Measurements from ENCODE around the gene FKBP2. TPM values are rescaled to one million over a fixed set of nuclear protein-coding genes. Genes with fewer than 3 reads are reported as not detected.

FKBP2 gene
- total and polyA plus RNA-seq, 2 of the 4 experiments (the other 2 are of a cell fraction), result 36.2 to 76.4 TPM

DNA sequence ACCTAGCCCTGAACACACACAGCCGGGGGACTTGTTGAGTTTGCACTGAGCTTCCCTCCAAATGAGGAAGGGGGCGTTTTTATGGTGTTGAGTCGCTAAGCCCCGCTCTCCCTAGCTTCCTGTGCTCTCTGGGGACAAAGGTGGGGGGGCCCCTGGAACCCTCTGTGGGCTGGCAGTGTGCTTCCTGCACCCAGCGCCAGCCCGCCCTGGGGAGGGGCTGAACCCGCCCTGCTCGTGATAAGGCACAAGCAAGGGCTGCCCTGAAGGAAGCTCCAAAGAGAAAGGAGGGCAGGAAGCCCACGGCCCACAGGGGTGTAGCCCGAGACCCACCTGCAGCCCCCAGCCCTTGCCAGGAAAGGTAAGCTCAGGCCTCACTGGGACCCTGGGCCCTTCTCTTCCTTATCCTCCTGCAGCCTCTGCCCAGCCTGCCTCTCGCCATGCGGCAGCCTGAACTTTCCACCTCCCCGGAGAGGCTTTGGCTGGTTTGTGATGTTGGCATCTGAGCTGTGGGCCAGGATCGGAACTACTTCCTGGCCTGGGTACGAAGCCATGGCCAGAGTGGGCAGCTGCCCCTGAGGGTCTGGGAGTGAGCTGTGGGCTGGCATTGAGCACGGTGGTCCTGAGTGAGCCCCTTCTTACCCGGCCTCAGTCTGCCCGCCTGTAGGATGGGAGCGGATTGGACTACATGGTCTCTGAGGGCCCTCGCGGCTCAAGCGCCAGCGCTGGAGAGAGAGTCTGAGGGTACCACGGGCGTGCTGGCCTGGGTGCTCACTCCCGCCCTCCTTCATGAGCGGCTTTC is 34.2 kb upstream of the FKBP2 start, which contains the start of gene FERMT3:
Gene FERMT3, plus strand, starts transcription at position 265 of the 799 bp plus-strand sequence. CDS start 644 bp downstream, outside the sequence.
- Histone ChIP-seq H2AFZ (replicated peaks; ENCODE audit: low read length, poor library complexity) (peak within 1 kb of the TSS; percentile 94), H3K4me2 (ENCODE audit: low read depth, low read length) (no peak within 1 kb of the TSS), H3K14ac (replicated peaks; ENCODE audit: low read depth, low read length) (peak within 1 kb of the TSS; percentile 61), H4K8ac (ENCODE audit: low read depth in 2 of 2, low read length in 2 of 2) (peak within 1 kb of the TSS; percentile 88 to 95; a peak in 3 of 4 replicates), H3K23ac (ENCODE audit: low read depth, low read length) (peak within 1 kb of the TSS; percentile 46; the same call in 1 of the 2 replicates), H4K5ac (ENCODE audit: low read depth, low read length) (peak within 1 kb of the TSS; percentile 92), H3K56ac (ENCODE audit: extremely low read depth, insufficient read depth, low read length) (peak within 1 kb of the TSS; percentile 5; the same call in 1 of the 2 replicates), H2BK15ac (ENCODE audit: low read depth, low read length) (peak within 1 kb of the TSS; percentile 15; the same call in 1 of the 3 replicates), H2BK20ac (ENCODE audit: low read depth, low read length) (0 out of 2 replicates have a peak within 1 kb of the TSS, but pooled peaks have one; percentile 8), H4K20me1 (ENCODE audit: insufficient read depth, low read length) (peaks cover 8% of the 10 kb centered on the region; the same call in 1 of the 2 replicates), H2AK9ac (replicated peaks; ENCODE audit: low read depth, low read length, poor library complexity) (peak within 1 kb of the TSS; percentile 95), H3K27me3 (ENCODE audit: control insufficient read depth, insufficient read depth, low read length) (no peaks in the 10 kb centered on the region), H3K9me1 (ENCODE audit: insufficient read depth, low read length) (no peaks in the 10 kb centered on the region; the same call in 1 of the 2 replicates), H3K27ac (ENCODE audit: insufficient read depth, low read length) (peak within 1 kb of the TSS; percentile 62), H2BK5ac (ENCODE audit: low read depth, low read length, poor library complexity, severe bottlenecking) (peak within 1 kb of the TSS; percentile 91), H3K4ac (ENCODE audit: low read depth, low read length) (peak within 1 kb of the TSS; percentile 89), H3K4me1 (ENCODE audit: control insufficient read depth, insufficient read depth, low read length) (peaks cover 10% of the 10 kb centered on the region), H4K91ac (ENCODE audit: insufficient read depth, low read depth, low read length) (peak within 1 kb of the TSS; percentile 94), H3K9ac (ENCODE audit: low read depth, low read length) (no peak within 1 kb of the TSS; the same call in 1 of the 2 replicates), H2BK120ac (ENCODE audit: low read depth, low read length) (peak within 1 kb of the TSS; percentile 72), H3K79me1 (ENCODE audit: low read depth in 1 of 2, low read length in 2 of 2) (peaks cover 0 to 33% of the 10 kb centered on the region in 2 experiments; a peak in 3 of 4 replicates), H3K18ac (ENCODE audit: low read depth, low read length) (peak within 1 kb of the TSS; percentile 50; the same call in 1 of the 2 replicates), H3K9me3 (ENCODE audit: control insufficient read depth, insufficient read depth, low read length) (no peaks in the 10 kb centered on the region), H2AK5ac (ENCODE audit: low read depth, low read length) (peak within 1 kb of the TSS; percentile 76), H3K36me3 (ENCODE audit: control insufficient read depth, insufficient read depth, low read length) (peaks cover 39% of the 10 kb centered on the region), H3K4me3 (ENCODE audit: insufficient read depth, low read depth, low read length) (no peak within 1 kb of the TSS)
- POLR2A ChIA-PET (ENCODE audit: unreplicated experiment), result interaction anchor here (1.1 kb wide), 1 partner anchor 8 kb away, joined by 3 read pairs; no protein-coding TSS in a partner anchor
- DNase-seq (no peak), ATAC-seq (ENCODE audit: low read depth) (no peak)
- CTCF ChIA-PET, result interaction anchor here (2.0 kb wide), 1 partner anchor 95 kb away, joined by 7 read pairs; no protein-coding TSS in a partner anchor
- in situ Hi-C loops (cut with MboI; ENCODE audit: low sequenced_read_pairs) (no loop called here), dilution Hi-C loops (cut with HindIII; ENCODE audit: low sequenced_read_pairs, unreplicated experiment) (no loop called here), intact Hi-C loops (cut with micrococcal nuclease) (loop anchor here (10.0 kb wide), 1 partner anchor 448 kb away; no protein-coding TSS in a partner anchor)
- 100% methylated on average over 1 of the region's 27 CpGs; no CpG with 5 or more reads in 1 of the 2 experiments for WGBS, 2 experiments (ENCODE audit: extremely low coverage in 2 of 2, insufficient read length in 1 of 2)
- no TSS peak for BruUV-seq (replicated peaks)
- TF ChIP-seq, protein P1, sequence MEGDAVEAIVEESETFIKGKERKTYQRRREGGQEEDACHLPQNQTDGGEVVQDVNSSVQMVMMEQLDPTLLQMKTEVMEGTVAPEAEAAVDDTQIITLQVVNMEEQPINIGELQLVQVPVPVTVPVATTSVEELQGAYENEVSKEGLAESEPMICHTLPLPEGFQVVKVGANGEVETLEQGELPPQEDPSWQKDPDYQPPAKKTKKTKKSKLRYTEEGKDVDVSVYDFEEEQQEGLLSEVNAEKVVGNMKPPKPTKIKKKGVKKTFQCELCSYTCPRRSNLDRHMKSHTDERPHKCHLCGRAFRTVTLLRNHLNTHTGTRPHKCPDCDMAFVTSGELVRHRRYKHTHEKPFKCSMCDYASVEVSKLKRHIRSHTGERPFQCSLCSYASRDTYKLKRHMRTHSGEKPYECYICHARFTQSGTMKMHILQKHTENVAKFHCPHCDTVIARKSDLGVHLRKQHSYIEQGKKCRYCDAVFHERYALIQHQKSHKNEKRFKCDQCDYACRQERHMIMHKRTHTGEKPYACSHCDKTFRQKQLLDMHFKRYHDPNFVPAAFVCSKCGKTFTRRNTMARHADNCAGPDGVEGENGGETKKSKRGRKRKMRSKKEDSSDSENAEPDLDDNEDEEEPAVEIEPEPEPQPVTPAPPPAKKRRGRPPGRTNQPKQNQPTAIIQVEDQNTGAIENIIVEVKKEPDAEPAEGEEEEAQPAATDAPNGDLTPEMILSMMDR (conservative IDR thresholded peaks at IDR 0.05; ENCODE audit: low read depth, low read length), result no peak
- TF ChIP-seq RFX5 (IDR thresholded peaks at IDR 0.05; ENCODE audit: low read depth, low read length), result no peak
- no peak for TF ChIP-seq SMC3 (IDR thresholded peaks at IDR 0.05; ENCODE audit: low read depth, low read length)
- no peak for TF ChIP-seq RCOR1 (IDR thresholded peaks at IDR 0.05; ENCODE audit: insufficient replicate concordance, low read length)
- TF ChIP-seq BHLHE40 (IDR thresholded peaks at IDR 0.05; ENCODE audit: low read depth, low read length), result no peak
- TF ChIP-seq CHD1 (IDR thresholded peaks at IDR 0.05; ENCODE audit: low read depth, low read length), result no peak
